NCI-H1417 treated with DMSO at 0.1 percent for 48 hours (cell line): ENCODE results near the gene UBE2D4.
"Not testable (repeated sequence)": the region's sequence is repeated elsewhere in the genome, so short reads cannot be mapped to it uniquely, and the experiment has no call there.

Experiments used
- DNase-seq: peaks from one replicate; lab custom pipeline; 2025; lab: John Stamatoyannopoulos, UW

UBE2D4 gene

DNA sequence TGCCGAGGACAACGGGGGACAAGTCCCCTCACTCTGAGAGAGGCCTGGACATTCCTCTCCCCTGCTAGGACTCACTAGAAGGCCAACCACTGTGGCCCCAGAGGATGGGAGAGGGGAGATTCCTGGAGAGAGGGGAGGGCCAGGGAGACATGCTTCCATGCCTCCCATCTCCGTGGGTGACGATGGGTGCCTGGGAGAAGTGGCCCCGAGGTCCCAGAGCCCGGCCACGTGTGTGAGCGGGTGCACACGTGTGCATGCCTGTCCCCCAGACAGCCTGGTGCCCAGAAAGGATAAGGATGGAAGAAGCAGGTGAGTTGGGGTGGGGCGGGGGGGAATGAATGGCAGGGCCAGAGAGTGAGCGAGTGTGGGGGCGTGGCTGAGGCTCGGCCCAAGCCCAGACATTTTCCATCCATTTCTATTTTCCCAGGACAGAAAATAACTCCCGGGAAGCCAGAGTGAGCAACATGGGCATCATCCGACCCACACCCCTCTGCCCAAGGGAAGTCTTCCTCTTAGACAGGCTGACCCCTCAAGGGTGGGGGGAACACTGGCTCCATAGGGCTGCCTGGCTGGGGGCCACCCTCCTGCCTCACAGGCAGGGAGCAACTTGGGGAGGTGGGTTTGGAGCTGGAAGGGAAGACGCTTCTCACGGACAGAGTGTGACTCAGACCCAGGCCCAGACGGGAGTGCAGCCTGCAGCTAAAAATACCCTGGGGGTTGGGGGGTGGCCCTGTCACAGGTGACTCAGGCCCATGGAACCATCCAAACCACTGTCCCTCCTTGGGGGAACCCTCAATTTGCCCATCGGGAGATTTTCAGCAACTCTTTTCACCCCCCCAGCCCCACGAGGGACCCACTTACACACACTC, 42.2 kb downstream of the UBE2D4 start:
- not testable (repeated sequence) for DNase-seq

DNA sequence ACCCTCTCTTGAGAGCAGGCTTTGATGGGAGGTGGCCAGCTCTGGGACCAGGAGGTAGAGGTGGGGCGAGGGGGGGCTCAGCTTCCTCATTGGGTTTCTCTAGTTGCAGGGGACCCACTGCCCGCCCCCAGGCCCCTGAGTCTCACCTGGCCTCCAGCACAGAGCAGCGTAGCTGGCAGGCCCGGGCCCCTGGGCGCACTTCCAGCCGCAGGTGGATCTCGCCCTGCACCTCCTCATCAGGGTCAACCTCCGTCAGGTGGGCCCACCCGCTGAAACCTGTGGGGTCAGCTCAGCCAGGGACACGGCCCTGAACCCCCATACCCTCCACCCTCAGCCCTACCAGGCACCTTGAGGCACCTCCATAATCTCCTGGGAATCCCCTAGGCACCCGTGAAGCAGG, 43.4 kb downstream of the UBE2D4 start:
- DNase-seq = not testable (repeated sequence)

DNA sequence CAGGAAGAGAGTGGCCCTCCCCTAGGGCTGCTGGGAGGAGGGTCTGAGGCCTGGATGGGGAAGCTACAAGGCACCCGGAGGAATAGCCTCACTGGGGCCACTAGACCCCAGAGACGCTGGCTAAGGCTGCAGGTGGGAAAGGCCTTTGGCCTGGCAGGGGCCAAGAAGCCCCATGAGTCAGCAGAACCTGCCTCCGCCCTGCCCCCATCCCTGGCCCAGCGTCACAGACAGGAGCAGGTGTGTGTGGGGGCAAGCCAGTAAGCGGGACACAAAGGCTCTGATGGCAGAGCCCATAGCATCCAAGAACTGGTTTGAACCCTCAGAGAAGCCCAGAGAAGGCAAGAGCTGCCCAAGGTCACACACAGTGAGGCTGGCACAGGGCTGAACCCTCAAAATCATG, 44.5 kb downstream of the UBE2D4 start:
- not testable (repeated sequence) for DNase-seq

DNA sequence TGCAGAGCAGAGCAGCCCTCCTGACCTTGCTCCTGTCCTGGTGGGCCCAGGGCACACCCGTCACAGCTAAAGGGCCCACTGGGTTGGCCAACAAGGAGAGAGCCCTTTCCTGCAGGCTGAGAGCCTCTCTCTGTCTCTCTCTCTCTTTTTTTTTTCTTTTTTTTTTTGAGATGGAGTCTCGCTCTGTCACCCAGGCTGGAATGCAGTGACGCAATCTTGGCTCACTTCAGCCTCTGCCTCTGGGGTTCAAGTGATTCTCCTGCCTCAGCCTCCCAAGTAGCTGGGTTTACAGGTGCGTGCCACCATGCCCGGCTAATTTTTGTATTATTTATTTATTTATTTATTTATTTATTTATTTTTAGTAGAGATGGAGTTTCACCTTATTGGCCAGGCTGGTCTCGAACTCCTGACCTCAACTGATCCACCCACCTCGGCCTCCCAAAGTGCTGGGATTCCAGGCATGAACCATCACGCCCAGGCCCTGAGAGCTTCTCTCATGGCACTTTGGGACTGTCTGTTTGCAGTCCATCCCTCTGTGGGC, 47.9 kb downstream of the UBE2D4 start:
- DNase-seq = not testable (repeated sequence)

DNA sequence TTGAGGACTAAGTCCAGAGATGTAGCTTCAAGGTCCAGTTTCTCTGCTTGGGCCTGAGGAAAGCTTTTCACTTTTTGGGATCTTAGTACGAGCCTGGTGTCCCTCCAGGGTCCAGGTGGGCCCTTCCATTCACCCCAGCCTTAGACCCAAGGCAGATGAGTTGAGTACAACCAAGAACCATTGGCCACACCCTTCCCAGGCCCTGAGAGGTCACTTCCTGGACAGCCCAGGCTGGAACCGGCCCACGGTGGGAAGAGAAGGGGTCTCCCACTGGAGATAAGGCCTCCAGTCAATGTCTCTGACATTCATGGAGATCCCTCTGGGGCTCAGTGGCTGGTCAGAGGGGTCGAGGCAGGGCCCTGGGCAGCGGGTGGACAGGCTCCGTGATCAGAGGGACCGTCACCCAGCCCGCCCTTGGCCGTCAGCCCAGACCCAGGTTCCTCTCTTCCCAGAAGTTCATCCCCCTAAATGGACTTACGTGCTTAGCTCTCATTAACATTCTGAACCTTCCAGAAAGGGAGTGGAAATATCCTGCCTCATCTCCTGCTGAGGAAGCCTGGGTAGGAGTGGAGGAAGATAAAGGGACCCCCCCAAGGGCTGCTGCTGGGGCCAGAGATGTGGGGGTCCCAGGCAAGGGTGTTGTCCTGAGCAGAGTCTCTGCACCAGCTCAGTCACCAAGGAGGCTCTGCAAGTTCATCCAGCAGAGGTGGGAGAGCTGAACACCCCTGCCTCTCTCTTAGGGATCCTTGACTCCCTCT, 48.7 kb downstream of the UBE2D4 start:
- not testable (repeated sequence) for DNase-seq

DNA sequence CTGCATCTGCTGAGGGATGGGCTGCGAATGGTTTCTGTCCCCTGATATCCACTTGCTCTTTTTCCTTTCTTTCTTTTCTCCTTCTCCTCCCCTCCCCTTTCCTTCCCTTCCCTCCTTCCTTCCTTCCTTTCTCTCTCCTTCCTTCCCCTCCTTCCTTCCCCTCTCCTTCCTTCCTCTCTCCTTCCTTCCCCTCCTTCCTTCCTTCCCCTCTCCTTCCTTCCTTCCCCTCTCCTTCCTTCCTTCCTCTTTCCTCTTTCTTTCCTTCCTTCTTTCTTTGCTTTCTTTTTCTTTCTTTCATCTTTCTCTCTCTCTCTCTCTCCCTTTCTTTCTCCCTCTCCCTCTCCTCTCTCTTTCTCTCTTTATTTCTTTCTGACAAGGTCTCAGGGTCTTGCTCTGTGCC, 51.3 kb downstream of the UBE2D4 start:
- no peak for DNase-seq

DNA sequence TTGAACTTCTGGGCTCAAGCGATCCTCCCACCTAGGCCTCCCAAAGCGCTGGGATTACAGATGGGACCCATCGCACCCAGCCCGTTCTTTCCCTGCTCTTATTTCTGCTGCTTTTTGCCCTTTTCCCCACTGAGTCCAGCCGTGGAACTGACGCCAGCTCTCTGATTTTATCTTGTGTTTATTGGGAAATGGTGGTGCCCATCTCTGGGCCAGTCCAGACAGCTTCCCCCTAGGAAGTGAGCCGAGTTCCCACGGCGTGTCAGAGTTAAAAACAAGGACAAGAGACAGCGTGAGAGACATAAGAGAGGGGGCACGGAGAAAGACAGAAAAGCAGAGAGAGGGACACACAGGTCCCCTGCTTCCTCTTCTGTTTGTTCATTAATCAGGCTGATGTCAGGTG, 51.9 kb downstream of the UBE2D4 start:
- DNase-seq = not testable (repeated sequence)

DNA sequence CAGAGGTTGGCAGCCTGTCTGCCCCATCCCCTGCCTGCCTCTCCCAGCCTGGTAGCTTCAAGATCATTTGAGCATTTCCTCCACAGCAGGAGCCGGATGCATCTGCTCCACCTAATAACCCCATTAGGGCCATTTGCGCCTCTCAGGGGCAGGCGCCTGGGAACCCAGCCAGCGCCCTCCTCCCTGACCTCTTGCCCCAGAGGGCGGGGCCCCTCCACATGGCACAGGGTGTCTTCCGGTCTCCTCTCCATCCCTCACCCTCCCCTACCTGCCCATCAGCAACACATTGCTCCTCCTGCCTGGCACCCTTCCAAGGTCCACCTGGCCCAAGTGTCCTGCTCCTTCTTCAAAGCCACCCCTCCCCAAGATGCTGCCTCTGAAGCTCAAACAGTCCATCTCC, 56.6 kb downstream of the UBE2D4 start:
- DNase-seq = not testable (repeated sequence)

DNA sequence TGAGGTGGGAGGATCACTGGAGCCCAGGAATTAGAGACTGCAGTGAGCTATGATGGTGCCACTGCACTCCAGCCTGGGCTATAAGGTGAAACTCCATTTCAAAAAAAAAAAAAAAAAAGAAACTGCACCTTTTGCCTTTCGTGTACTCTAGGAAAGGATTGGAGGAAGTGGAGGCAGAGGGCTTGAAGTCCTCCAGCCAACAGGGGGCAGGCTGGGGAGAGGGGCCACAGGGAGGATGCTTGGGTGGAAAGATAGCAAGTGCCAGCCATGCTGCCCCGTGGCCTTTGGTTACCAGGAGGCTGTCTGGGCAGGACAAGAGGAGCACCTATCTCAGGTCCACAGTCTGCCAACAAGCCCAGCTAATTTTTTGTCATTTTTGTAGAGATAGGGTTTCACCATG, 57.5 kb downstream of the UBE2D4 start:
- not testable (repeated sequence) for DNase-seq

DNA sequence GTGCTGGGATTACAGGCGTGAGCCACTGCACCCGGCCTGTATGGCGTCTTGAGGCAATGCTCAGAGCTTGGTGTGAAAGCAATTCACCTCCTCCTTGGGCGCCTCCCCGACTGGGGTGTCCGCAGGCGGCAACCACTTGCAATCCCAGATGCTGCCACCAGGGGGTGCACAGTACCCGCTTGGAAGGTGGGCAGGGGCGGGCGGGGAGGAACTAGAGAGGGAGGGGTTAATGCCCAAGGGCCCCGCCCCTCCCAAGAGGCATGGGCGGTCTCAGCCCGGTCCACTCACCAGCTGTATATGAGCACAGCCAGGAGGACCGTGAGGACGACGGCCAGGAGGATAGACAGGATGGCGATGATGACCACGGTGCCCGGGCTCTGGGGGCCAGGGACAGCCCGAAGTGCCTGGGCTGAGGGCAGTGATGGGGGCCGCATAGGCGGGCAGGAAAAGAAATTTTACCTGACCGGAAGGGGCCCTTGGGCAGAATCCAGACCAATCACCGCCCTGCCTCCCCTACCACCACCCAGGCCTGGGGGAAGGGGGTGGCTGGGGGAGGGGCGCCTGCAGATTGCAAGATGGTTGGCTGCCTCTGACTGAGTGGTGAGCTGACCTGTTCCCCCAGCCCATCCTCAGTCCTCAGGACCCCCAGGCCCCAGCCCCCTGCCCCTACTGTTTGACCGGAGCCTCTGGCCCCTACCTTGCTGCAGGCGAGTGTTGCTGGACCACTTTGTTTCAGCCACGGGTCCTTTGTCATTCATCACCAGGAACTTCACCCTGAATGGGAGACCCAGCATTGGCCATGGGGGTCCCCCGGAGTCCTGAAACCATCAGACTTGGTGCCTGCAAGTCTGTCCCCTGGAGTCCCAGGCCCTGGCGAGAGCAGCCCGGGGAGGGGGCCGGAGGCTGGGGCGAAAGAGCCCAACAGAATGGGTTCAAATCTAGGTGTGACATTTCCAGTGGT, 59.9 kb downstream of the UBE2D4 start:
- not testable (repeated sequence) for DNase-seq

DNA sequence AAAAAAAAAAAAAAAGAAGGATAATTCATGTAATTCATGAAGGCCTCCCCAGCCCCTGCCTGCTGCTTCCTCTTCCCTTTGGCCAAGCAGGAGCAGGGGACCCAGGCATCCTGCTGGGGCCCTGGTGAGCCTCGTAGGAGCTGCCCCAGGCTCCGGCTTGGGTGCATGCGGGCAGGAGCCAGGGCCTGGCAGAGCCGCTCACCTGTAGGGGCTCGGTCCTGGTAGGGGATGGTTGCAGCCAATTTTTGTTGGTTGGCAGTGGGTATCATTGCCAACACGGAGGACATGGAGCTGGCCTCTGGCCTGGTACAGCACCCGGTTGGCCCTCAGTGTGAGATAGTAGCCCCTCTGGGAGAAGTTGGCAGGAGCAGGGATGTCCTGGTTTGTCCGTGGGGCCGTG, 61.2 kb downstream of the UBE2D4 start:
- DNase-seq = not testable (repeated sequence)

DNA sequence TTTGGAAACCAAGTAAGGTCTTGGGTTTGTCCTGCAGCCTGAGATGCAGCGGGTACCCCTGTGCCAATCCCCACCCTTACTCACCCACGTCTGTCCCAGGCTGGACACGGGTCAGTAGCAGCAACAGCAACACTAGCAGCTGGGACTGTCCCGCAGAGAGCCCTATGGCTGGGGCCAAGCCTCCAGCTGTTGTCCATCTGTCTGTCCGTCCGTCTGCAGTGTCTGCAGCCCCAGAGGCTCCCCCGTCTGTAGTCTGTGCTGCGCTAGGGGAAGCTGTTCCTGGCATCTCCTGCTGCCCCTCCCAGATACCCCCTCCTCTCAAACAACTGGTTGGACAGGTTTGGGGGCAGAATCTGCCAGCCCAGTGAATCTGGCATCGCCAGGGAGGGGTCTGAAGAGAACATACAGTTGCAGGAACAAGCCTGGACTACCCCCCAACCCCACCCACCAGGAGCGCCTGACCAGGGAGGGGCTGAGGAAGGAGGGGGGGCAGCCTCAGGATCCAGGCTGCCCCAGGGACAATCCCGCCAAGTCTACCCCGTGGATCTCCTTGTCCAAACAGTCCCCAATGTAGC, 63.9 kb downstream of the UBE2D4 start:
- not testable (repeated sequence) for DNase-seq

DNA sequence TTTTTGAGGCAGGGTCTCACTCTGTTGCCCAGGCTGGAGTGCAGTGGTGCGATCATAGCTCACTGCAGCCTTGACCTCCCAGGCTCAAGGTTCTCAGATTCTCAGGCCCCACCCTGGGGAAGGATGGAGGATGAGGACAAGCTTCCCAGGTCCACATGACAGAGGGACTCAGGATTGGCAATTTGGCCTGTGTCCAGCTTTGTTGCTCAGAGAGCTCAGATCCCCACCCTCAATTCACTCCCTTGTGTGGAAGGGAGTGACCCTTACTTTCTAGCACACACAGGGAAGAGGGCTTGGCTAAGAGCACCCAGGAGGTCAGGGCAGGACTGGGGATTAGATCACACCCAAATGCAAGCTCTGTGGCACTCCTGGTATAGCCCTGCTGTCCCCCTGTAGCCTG, 64.6 kb downstream of the UBE2D4 start:
- DNase-seq = not testable (repeated sequence)

DNA sequence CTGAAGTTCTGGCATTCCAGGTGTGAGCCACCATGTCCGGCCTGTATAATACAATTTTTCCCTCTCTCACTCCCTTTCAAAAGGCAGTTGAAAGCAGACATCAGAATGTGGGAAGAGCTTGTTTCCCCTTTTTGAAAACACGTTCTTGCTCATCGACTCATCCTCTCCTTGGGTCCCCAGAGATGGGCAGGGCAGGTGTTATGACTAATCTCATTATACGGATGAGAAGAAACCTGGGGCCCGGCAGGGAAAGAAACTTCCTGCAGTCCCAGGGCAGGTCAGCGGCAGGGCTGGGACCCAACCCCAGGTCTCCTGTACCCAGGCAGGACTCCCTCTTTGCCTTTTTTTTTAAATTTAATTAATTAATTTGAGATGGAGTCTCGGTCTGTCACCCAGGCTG, 66.7 kb downstream of the UBE2D4 start:
- DNase-seq = not testable (repeated sequence)

DNA sequence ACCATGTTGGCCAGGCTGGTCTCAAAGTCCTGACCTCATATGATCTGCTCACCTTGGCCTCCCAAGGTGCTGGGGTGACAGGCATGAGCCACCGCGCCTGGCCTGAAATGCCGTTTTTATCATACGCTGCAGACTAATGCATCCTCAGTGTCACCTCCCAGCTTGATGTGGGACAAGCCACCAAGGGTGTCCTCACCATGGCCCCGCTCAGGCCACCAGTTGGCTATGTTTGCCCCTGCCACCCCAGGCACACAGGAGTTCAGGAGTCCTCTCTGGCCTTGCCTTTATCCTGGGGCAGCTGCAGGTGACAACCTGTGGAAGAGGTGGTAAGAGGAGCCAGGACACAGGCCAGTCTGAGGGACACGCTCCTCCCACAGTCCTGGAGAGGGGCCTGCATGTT, 68.4 kb downstream of the UBE2D4 start:
- not testable (repeated sequence) for DNase-seq

DNA sequence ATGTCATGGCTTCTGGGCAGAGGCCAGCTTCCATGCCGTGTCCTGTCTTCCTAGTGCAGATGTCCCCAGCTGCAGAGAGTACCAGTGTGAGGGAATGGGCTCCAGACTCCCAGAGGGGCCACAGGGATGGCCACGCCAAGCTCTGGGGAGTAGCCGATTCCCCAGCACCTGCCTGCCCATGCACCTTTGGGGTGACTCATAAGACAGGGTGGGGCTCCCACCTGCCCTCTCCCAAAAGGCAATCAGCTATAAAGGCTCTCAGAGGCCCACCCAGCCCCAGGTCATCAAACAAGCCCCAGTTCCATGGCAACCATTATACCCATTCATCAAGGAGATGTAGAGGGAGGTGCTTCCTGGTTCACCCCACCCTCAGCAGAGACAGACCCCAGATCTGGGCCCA, 71.3 kb downstream of the UBE2D4 start, which contains the start of gene SPDYE1:
TSS of gene SPDYE1 (plus strand) at position 366 of the 400 bp plus-strand sequence. CDS start 2,053 bp downstream, outside the sequence.
- not testable (repeated sequence) for DNase-seq
